NB4 (cell line): ENCODE data around the gene KRT6C.

ENCODE experiments used
- POLR2A ChIP-seq: IDR thresholded peaks from 2 replicates; pipeline ENCODE4 v1.6.1; 2011; ENCODE audit warnings: mild to moderate bottlenecking; ENCODE audit not compliant: insufficient read length; ENCODE audit errors: extremely low read depth
- TF ChIP-seq, protein P1 (sequence below): IDR thresholded peaks from one replicate; pipeline ENCODE4 v1.5.1; 2012; ENCODE audit warnings: low read depth, low read length

DNA sequence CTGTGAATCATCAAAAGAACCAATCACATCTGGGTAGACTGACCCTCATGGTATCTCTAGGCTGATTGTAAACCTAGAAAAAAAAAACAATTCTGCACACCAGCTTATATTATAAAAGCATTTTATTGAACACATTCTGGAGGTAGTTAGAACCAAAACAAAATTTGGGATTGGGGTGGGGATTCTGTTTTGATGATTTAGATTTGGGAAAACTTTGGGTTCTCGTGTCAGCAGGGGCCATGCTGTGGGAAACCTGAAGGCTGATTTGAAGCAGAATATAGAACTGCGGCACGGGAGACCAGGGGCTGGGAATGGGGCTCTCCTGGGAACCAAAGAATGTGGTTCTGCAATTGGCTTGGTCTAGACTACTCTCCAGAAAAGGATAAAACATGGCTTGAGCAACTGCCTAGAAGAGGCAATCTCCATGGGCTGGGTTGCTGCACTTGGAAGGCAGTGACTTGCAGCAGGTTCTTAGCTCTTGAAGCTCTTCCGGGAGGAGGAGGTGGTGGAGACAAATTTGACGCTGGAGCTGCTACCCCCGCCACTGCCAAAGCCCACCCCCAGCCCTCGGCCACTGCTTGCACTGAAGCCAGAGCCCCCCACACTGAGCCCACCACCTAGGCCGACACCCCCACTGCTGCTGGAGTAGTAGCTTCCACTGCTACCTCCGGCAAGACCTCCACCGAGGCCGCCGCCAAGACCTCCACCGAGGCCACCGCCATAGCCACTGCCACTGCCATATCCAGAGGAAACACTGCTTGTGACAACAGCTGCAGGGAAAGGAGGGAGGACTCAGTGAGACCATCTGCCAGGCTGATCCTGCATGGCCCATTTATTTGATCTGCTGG, 41.1 kb upstream of the KRT6C start:
- no peak for TF ChIP-seq POLR2A
- TF ChIP-seq, protein P1, sequence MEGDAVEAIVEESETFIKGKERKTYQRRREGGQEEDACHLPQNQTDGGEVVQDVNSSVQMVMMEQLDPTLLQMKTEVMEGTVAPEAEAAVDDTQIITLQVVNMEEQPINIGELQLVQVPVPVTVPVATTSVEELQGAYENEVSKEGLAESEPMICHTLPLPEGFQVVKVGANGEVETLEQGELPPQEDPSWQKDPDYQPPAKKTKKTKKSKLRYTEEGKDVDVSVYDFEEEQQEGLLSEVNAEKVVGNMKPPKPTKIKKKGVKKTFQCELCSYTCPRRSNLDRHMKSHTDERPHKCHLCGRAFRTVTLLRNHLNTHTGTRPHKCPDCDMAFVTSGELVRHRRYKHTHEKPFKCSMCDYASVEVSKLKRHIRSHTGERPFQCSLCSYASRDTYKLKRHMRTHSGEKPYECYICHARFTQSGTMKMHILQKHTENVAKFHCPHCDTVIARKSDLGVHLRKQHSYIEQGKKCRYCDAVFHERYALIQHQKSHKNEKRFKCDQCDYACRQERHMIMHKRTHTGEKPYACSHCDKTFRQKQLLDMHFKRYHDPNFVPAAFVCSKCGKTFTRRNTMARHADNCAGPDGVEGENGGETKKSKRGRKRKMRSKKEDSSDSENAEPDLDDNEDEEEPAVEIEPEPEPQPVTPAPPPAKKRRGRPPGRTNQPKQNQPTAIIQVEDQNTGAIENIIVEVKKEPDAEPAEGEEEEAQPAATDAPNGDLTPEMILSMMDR = no peak
